Karpas-422 (cell line): Measurements from ENCODE around the gene IL1RAPL2. TPM values are rescaled to one million over a fixed set of nuclear protein-coding genes. Genes with fewer than 3 reads are reported as not detected.
A peak's percentile ranks its signal among the peaks of the same experiment; 100 is the strongest.

Experiments used
- DNase-seq: peaks from one replicate; pipeline ENCODE4 v3.0.0-alpha.2; 2015
- H2AFZ ChIP-seq: fragments of 200-600 bp; sonication (generic); 2 replicates; pipeline ENCODE4 v1.6.1; 2014; ENCODE audit warnings: antibody characterized with exemption, low read length, mixed read lengths
- H3K27ac ChIP-seq: fragments of 200-600 bp; sonication (generic); 2 replicates; pipeline ENCODE4 v1.5.1; 2014; ENCODE audit warnings: mild to moderate bottlenecking, low read length, moderate library complexity
- H3K27me3 ChIP-seq: fragments of 200-600 bp; sonication (generic); 2 replicates; pipeline ENCODE4 v1.6.1; 2014; ENCODE audit warnings: low read length, mixed read lengths
- H3K36me3 ChIP-seq: fragments of 200-600 bp; sonication (generic); 2 replicates; pipeline ENCODE4 v1.6.1; 2014; ENCODE audit warnings: low read length, mixed read lengths; ENCODE audit not compliant: insufficient read depth
- H3K4me1 ChIP-seq: fragments of 200-600 bp; sonication (generic); 2 replicates; pipeline ENCODE4 v1.6.1; 2014; ENCODE audit warnings: mild to moderate bottlenecking, low read length, mixed read lengths
- H3K4me2 ChIP-seq: fragments of 200-600 bp; sonication (generic); 2 replicates; pipeline ENCODE4 v1.6.1; 2014; ENCODE audit warnings: low read length, low read depth, mild to moderate bottlenecking; ENCODE audit not compliant: poor library complexity, severe bottlenecking
- H3K4me3 ChIP-seq: fragments of 200-600 bp; sonication (generic); 2 replicates; pipeline ENCODE4 v1.5.1; 2014; ENCODE audit warnings: mild to moderate bottlenecking, antibody characterized with exemption, low read length, mixed read lengths
- H3K79me2 ChIP-seq: fragments of 200-600 bp; sonication (generic); 2 replicates; pipeline ENCODE4 v1.6.1; 2014; ENCODE audit warnings: mild to moderate bottlenecking, low read length, mixed read lengths
- H3K9ac ChIP-seq: fragments of 200-600 bp; sonication (generic); 2 replicates; pipeline ENCODE4 v1.6.0; 2014; ENCODE audit warnings: low read length
- H3K9me2 ChIP-seq: fragments of 200-600 bp; sonication (generic), shearing (Covaris generic); replicated peaks from 2 replicates; pipeline ENCODE4 v1.6.0; 2014; ENCODE audit warnings: mild to moderate bottlenecking, low read length, moderate library complexity; ENCODE audit not compliant: insufficient read depth
- H3K9me3 ChIP-seq: fragments of 300-700, 200-600 bp; sonication (generic); 2 replicates; pipeline ENCODE4 v1.6.1; 2014; ENCODE audit warnings: low read length, mixed read lengths
- H4K20me1 ChIP-seq: fragments of 200-600 bp; sonication (generic); 2 replicates; pipeline ENCODE4 v1.6.1; 2014; ENCODE audit warnings: mild to moderate bottlenecking, antibody characterized with exemption, low read length, low read depth; ENCODE audit not compliant: insufficient read depth
- total RNA-seq: library from RNA; depleted of rRNA; stranded (reverse); fragments of >200 nt; shearing (Covaris generic); gene quantifications from 2 replicates; pipeline ENCODE4 v1.2.3, GENCODE V29; 2014; ENCODE audit warnings: low replicate concordance

The IL1RAPL2 gene
- total RNA-seq, 1 experiment from 2014 or later: not detected

GRCh38 chrX:105191878-105192277 is 625.9 kb downstream of the IL1RAPL2 start:
- no peaks in the 10 kb centered on the region for H3K79me2 ChIP-seq
- no peaks in the 10 kb centered on the region for H3K9me3 ChIP-seq
- no peaks in the 10 kb centered on the region for H3K4me1 ChIP-seq
- H3K9ac ChIP-seq: no peak overlapping the region
- peak; percentile 63 for DNase-seq
- H3K4me2 ChIP-seq: no peak overlapping the region
- H4K20me1 ChIP-seq: no peaks in the 10 kb centered on the region
- no peaks in the 10 kb centered on the region for H3K27me3 ChIP-seq
- no peaks in the 10 kb centered on the region for H3K36me3 ChIP-seq
- H3K27ac ChIP-seq: no peak overlapping the region
- H3K9me2 ChIP-seq: no peaks in the 10 kb centered on the region
- no peak overlapping the region for H3K4me3 ChIP-seq
- H2AFZ ChIP-seq: no peak overlapping the region

GRCh38 chrX:105209406-105209805 is 643.4 kb downstream of the IL1RAPL2 start:
- Histone ChIP-seq H3K27ac (no peak overlapping the region), H3K36me3 (no peaks in the 10 kb centered on the region), H3K4me1 (no peaks in the 10 kb centered on the region), H3K27me3 (no peaks in the 10 kb centered on the region), H2AFZ (no peak overlapping the region), H4K20me1 (no peaks in the 10 kb centered on the region), H3K79me2 (no peaks in the 10 kb centered on the region), H3K4me3 (no peak overlapping the region), H3K9me3 (no peaks in the 10 kb centered on the region), H3K9ac (no peak overlapping the region), H3K9me2 (no peaks in the 10 kb centered on the region), H3K4me2 (no peak overlapping the region)
- no peak for DNase-seq

GRCh38 chrX:105210258-105210657 is 644.3 kb downstream of the IL1RAPL2 start:
- Histone ChIP-seq H4K20me1 (no peaks in the 10 kb centered on the region), H3K4me2 (no peak overlapping the region), H3K9me2 (no peaks in the 10 kb centered on the region), H3K9me3 (no peaks in the 10 kb centered on the region), H3K9ac (no peak overlapping the region), H3K27ac (no peak overlapping the region), H3K27me3 (no peaks in the 10 kb centered on the region), H3K4me3 (no peak overlapping the region), H3K79me2 (no peaks in the 10 kb centered on the region), H2AFZ (no peak overlapping the region), H3K4me1 (no peaks in the 10 kb centered on the region), H3K36me3 (no peaks in the 10 kb centered on the region)
- DNase-seq: no peak

DNA sequence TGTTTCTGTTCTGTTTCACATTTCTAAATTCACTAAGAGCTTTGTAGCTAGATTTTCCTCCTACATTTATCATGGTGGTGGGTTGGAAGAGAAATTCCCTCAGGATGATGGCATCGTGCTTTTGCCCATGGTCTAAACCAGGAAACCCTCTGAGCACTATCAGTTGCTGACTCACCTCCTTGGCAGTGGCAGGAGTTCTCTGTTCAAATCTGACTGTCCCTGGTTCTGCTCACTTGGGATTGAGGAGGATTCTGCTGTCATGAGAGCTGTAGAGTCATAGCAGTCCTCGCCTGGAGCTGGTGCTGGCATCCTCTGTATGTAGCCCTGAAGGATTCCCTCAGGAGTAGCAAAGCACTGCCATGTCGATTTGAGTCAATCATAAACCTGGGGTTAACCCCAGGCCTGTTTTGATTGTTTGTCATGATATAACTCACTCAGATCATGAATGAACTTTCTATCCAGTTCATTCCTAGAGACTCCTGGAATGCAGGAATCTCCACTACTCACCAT is 645.1 kb downstream of the IL1RAPL2 start:
- no peak for DNase-seq
- Histone ChIP-seq H3K4me3 (no peak overlapping the region), H3K36me3 (no peaks in the 10 kb centered on the region), H2AFZ (no peak overlapping the region), H3K27ac (no peak overlapping the region), H3K9ac (no peak overlapping the region), H3K79me2 (no peaks in the 10 kb centered on the region), H4K20me1 (no peaks in the 10 kb centered on the region), H3K9me2 (no peaks in the 10 kb centered on the region), H3K27me3 (no peaks in the 10 kb centered on the region), H3K4me2 (no peak overlapping the region), H3K4me1 (no peaks in the 10 kb centered on the region), H3K9me3 (no peaks in the 10 kb centered on the region)

DNA sequence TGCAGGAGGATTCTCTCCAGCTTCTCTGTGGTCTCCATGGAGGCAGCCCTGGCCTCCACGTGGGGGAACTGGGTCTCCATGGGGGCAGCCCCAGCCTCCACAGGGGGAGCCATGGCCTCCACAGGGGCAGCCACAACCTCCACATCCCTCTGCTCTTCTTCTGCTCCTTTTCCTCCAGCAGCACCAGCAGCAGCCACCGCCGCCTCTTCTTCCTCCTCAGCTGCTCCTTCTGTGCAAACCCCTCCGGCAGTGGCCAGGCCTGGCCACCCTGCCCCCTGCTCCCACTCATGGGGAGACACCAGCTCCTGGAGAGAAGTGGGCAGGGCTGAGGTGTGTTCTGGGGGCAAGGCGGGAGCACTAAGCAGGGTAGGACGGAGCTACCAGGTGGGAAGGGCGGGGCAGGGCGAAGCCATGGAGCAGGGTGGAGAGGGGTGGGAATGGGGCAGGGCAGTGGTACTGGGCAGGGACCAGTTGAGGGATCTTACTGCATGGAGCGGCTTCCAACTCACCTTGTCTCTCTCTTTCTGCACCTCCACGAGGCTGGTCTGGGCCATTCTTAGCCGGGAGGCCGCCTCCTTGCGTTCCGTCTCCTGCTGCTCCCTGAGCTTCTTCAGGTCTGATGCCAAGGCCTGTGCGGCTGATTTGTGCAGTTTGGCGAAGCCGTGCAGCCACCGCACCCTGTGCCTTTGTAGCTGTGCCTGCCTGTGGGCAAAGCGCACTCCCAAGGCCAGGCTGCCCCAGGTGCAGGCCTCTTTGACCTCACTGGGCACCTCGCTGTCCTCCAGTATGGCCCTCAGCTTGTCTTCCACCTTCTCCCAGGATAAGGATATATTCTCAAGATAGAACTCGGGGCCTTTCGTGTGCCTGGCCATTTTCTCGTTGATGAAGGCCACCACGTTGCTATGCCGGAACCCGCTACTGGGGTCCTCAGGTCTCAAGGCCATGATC is 653.7 kb downstream of the IL1RAPL2 start:
- H3K4me1 ChIP-seq: no peaks in the 10 kb centered on the region
- no peak overlapping the region for H3K4me3 ChIP-seq
- H3K36me3 ChIP-seq: no peaks in the 10 kb centered on the region
- H3K9me2 ChIP-seq: no peaks in the 10 kb centered on the region
- H4K20me1 ChIP-seq: no peaks in the 10 kb centered on the region
- no peak overlapping the region for H3K4me2 ChIP-seq
- no peaks in the 10 kb centered on the region for H3K9me3 ChIP-seq
- H3K79me2 ChIP-seq: no peaks in the 10 kb centered on the region
- no peak for DNase-seq
- no peak overlapping the region for H3K9ac ChIP-seq
- H3K27ac ChIP-seq: no peak overlapping the region
- no peak overlapping the region for H2AFZ ChIP-seq
- no peaks in the 10 kb centered on the region for H3K27me3 ChIP-seq

DNA sequence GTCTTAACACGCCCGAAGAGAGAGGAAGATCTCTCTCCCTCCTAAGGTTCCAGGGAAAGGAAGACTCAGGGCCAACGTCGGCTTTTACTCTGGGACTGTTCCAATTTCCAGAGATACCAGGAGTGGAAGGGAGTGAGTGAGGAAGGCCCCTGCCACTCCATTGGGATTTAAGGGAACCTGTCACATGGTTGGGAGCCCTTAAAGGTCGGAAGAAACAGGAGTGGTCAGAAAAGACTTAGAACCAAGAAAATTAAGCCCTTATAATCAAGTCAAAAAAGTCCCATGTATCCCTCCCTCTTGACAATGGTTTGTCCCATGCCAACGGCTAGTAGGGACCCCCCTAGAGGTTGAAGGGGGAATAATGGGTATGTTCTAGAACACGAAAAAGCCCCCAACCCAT is 654.6 kb downstream of the IL1RAPL2 start, which contains the start of gene TEX13A:
Gene TEX13A, minus strand, starts transcription at position 59 of the 400 bp plus-strand sequence. CDS start 297 bp downstream, outside the sequence.
- Histone ChIP-seq H3K9me2 (no peaks in the 10 kb centered on the region), H3K9ac (no peak within 1 kb of the TSS), H3K79me2 (no peaks in the 10 kb centered on the region), H3K4me1 (no peaks in the 10 kb centered on the region), H3K4me2 (no peak within 1 kb of the TSS), H4K20me1 (no peaks in the 10 kb centered on the region), H2AFZ (no peak within 1 kb of the TSS), H3K27me3 (no peaks in the 10 kb centered on the region), H3K27ac (no peak within 1 kb of the TSS), H3K36me3 (no peaks in the 10 kb centered on the region), H3K9me3 (no peaks in the 10 kb centered on the region), H3K4me3 (no peak within 1 kb of the TSS)
- DNase-seq: no peak

DNA sequence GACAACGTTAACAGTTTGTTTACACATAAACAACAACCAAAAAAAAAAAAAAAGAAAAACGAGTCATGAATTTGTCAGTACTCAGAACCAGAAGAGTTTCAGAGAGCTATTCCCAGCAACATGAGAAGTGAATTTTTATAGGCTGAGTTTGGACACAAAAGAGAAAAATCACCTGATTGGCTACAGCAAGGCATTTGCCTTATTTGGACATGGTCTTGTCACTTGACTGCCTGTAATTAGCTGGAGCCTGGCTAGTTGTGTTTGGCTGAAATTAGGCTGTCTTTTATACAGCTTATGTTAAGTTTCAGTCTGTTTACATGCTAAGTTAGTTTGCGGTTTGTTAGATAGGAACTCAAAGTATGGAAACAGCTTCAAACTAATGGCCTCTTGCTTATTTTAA is 655.4 kb downstream of the IL1RAPL2 start:
- H3K9me2 ChIP-seq: no peaks in the 10 kb centered on the region
- DNase-seq: no peak
- no peak overlapping the region for H3K4me3 ChIP-seq
- no peaks in the 10 kb centered on the region for H4K20me1 ChIP-seq
- H2AFZ ChIP-seq: no peak overlapping the region
- H3K36me3 ChIP-seq: no peaks in the 10 kb centered on the region
- H3K4me1 ChIP-seq: no peaks in the 10 kb centered on the region
- no peak overlapping the region for H3K9ac ChIP-seq
- no peaks in the 10 kb centered on the region for H3K79me2 ChIP-seq
- H3K27me3 ChIP-seq: no peaks in the 10 kb centered on the region
- no peak overlapping the region for H3K4me2 ChIP-seq
- no peaks in the 10 kb centered on the region for H3K9me3 ChIP-seq
- H3K27ac ChIP-seq: no peak overlapping the region

GRCh38 chrX:105226499-105226898 is 660.5 kb downstream of the IL1RAPL2 start:
- Histone ChIP-seq H3K4me3 (no peak overlapping the region), H3K9me2 (no peaks in the 10 kb centered on the region), H3K27me3 (no peaks in the 10 kb centered on the region), H4K20me1 (no peaks in the 10 kb centered on the region), H3K4me2 (no peak overlapping the region), H3K4me1 (no peaks in the 10 kb centered on the region), H3K36me3 (no peaks in the 10 kb centered on the region), H3K9ac (no peak overlapping the region), H3K9me3 (no peaks in the 10 kb centered on the region), H3K79me2 (no peaks in the 10 kb centered on the region), H3K27ac (no peak overlapping the region), H2AFZ (no peak overlapping the region)
- DNase-seq: no peak
